GM12891 (cell line): ENCODE data around the gene SET.

Experiments
- POLR2AphosphoS5 ChIP-seq: IDR thresholded peaks from 2 replicates; pipeline ENCODE4 v1.6.1; 2011; ENCODE audit warnings: low read depth, low read length, control low read depth
- TAF1 ChIP-seq: IDR thresholded peaks from 2 replicates; pipeline ENCODE4 v1.6.1; 2011; ENCODE audit warnings: low read depth, low read length, control low read depth

GRCh38 chr9:128706671-128707381 lies 17.8 kb downstream of the SET start:
- TF ChIP-seq POLR2AphosphoS5 = no peak
- TF ChIP-seq TAF1 = no peak
